GM23248 (cell line): Measurements from ENCODE around the gene HDHD5. TPM values are rescaled to one million over a fixed set of nuclear protein-coding genes. Genes with fewer than 3 reads are reported as not detected.
A peak's percentile ranks its signal among the peaks of the same experiment; 100 is the strongest.

Experiments used
- DNase-seq: peaks from one replicate; pipeline ENCODE4 v3.0.0-alpha.2; 2015
- H2AFZ ChIP-seq: fragments of 200-600 bp; sonication (generic); 2 replicates; pipeline ENCODE4 v1.6.1; 2016; ENCODE audit warnings: antibody characterized with exemption
- H3F3A ChIP-seq: fragments of 200-600 bp; sonication (generic); 2 replicates; pipeline ENCODE4 v1.6.1; 2016; ENCODE audit warnings: mild to moderate bottlenecking, antibody characterized with exemption, mixed run types; ENCODE audit not compliant: insufficient read depth
- H3K27ac ChIP-seq: fragments of 200-600 bp; sonication (generic); 2 replicates; pipeline ENCODE4 v1.5.1; 2016; ENCODE audit warnings: mild to moderate bottlenecking
- H3K27me3 ChIP-seq: fragments of 200-600 bp; sonication (generic); replicated peaks from 2 replicates; pipeline ENCODE4 v1.6.1; 2016; ENCODE audit warnings: mild to moderate bottlenecking; ENCODE audit not compliant: insufficient read depth
- H3K36me3 ChIP-seq: fragments of 200-600 bp; sonication (generic); 2 replicates; pipeline ENCODE4 v1.6.1; 2016; ENCODE audit warnings: low read depth, mild to moderate bottlenecking
- H3K4me1 ChIP-seq: fragments of 200-600 bp; sonication (generic); 2 replicates; pipeline ENCODE4 v1.6.1; 2016; ENCODE audit warnings: mild to moderate bottlenecking; ENCODE audit not compliant: insufficient read depth
- H3K4me2 ChIP-seq: fragments of 200-600 bp; sonication (generic); one replicate; pipeline ENCODE4 v1.6.1; 2016; ENCODE audit warnings: mild to moderate bottlenecking; ENCODE audit not compliant: unreplicated experiment
- H3K4me3 ChIP-seq: fragments of 200-600 bp; sonication (generic); 2 replicates; pipeline ENCODE4 v1.5.1; 2016; ENCODE audit warnings: mild to moderate bottlenecking
- H3K79me2 ChIP-seq: fragments of 200-600 bp; sonication (generic); 2 replicates; pipeline ENCODE4 v1.6.1; 2016; ENCODE audit warnings: mild to moderate bottlenecking; ENCODE audit not compliant: insufficient read depth
- H3K9ac ChIP-seq: fragments of 200-600 bp; sonication (generic); 2 replicates; pipeline ENCODE4 v1.6.1; 2016; ENCODE audit warnings: mild to moderate bottlenecking
- H3K9me2 ChIP-seq: fragments of 200-600 bp; sonication (generic); 2 replicates; pipeline ENCODE4 v1.6.1; 2016; ENCODE audit warnings: mixed run types, mild to moderate bottlenecking, moderate library complexity; ENCODE audit not compliant: insufficient read depth
- H3K9me3 ChIP-seq: fragments of 200-600 bp; sonication (generic); one replicate; pipeline ENCODE4 v1.6.1; 2017; ENCODE audit warnings: low read depth
- H4K20me1 ChIP-seq: fragments of 200-600 bp; sonication (generic); 2 replicates; pipeline ENCODE4 v1.6.0; 2016; ENCODE audit not compliant: insufficient read depth
- EZH2 ChIP-seq: fragments of 200-600 bp; sonication (generic); IDR thresholded peaks from 2 replicates; pipeline ENCODE4 v1.6.1; 2018; ENCODE audit warnings: antibody characterized with exemption, mild to moderate bottlenecking; ENCODE audit not compliant: insufficient read depth, poor library complexity, severe bottlenecking
- EZH2phosphoT487 ChIP-seq: fragments of 200-600 bp; sonication (generic); IDR thresholded peaks from 2 replicates; pipeline ENCODE4 v1.6.1; 2018; ENCODE audit warnings: antibody characterized with exemption, moderate library complexity, mild to moderate bottlenecking, low read depth; ENCODE audit not compliant: insufficient read depth
- WGBS, 2 experiments: methylation state at CpG; one replicate each; pipeline ENCODE4 v1.1.6; 2015 to 2017; ENCODE audit warnings: low lambda C conversion rate in 2 of 2, low coverage in 1 of 2; ENCODE audit errors: missing lambda C conversion rate in 2 of 2; 5-methylcytosine and 5-hydroxymethylcytosine counted together
- in situ Hi-C: fragments of 300-500 bp; cut with MboI; formaldehyde crosslinking; loops from 2 replicates; pipeline ENCODE4 v1.15.0; 2020
- polyA plus RNA-seq: library from polyadenylated mRNA; unstranded; fragments of >200 nt; fragmentation: Nextera tagmentation; extraction: Ambion mirVana; gene quantifications from 2 replicates; pipeline ENCODE4 v1.2.1, GENCODE V29; 2016
- total RNA-seq: library from RNA; depleted of rRNA; stranded (reverse); fragments of >200 nt; shearing (Covaris generic); gene quantifications from 2 replicates; pipeline ENCODE4 v1.2.3, GENCODE V29; 2014; rRNA removed

The HDHD5 gene
- total RNA-seq (53.2 and 53.7 TPM in 2 replicates), polyA plus RNA-seq (54.5 and 55.5 TPM in 2 replicates)

- no peaks in the 10 kb centered on the region for H3K9me2 ChIP-seq
Measured at GRCh38 chr22:17158568-17159503, at the start of gene HDHD5. Gene HDHD5 (minus strand): TSS chr22:17159277. CDS start chr22:17159251, 26 bp downstream.

DNA sequence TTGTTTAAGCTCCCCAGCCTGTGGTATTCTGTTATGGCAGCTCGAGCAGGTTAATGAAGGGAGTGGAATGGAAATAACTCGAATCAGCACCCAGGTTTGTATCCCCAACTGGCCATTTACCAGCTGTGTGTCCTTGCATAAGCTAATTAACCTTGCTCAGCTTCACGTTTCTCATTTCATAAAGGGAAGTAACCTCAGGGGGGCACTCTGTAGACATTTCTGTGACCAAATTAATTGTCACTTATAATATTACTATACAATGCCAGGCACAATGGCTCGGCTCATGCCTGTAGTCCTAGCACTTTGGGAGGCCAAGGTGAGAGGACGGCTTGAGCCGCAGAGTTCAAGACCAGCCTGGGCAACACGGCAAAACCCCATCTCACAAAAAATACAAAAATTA lies 46.4 kb upstream of the HDHD5 start:
- no peaks in the 10 kb centered on the region for H4K20me1 ChIP-seq
- H3K9ac ChIP-seq = no peak overlapping the region
- H3K79me2 ChIP-seq = no peaks in the 10 kb centered on the region
- DNase-seq = no peak
- H3K4me2 ChIP-seq = no peak overlapping the region
- no peaks in the 10 kb centered on the region for H3F3A ChIP-seq
- in situ Hi-C loops = no loop called here
- 45 to 46% methylated on average over 7 of the region's 7 CpGs for WGBS, 2 experiments
- TF ChIP-seq EZH2 (no peak), EZH2phosphoT487 (no peak)
- no peaks in the 10 kb centered on the region for H3K4me1 ChIP-seq
- H3K27ac ChIP-seq = no peak overlapping the region
- H3K4me3 ChIP-seq = no peak overlapping the region
- H3K36me3 ChIP-seq = no peaks in the 10 kb centered on the region
- no peaks in the 10 kb centered on the region for H3K9me2 ChIP-seq
- no peak overlapping the region for H2AFZ ChIP-seq
- peaks cover 4% of the 10 kb centered on the region for H3K27me3 ChIP-seq
- H3K9me3 ChIP-seq = no peaks in the 10 kb centered on the region

More at GRCh38 chr22:17158568-17159503, at the start of gene HDHD5:
- H3K4me2 ChIP-seq = peak within 1 kb of the TSS; percentile 91
- no peaks in the 10 kb centered on the region for H3K27me3 ChIP-seq
- H3K4me1 ChIP-seq = peaks cover 11% of the 10 kb centered on the region
- no peaks in the 10 kb centered on the region for H3F3A ChIP-seq
- H3K27ac ChIP-seq = peak within 1 kb of the TSS; percentile 58
- H3K4me3 ChIP-seq = peak within 1 kb of the TSS; percentile 84
- H3K9me3 ChIP-seq = no peaks in the 10 kb centered on the region
- TF ChIP-seq EZH2 = no peak
- no peak for TF ChIP-seq EZH2phosphoT487
- H2AFZ ChIP-seq = peak within 1 kb of the TSS; percentile 98
- 0 out of 2 replicates have a peak, but pooled peaks cover 8% of the 10 kb centered on the region for H4K20me1 ChIP-seq
- peaks cover 44% of the 10 kb centered on the region for H3K79me2 ChIP-seq
- peak within 1 kb of the TSS; percentile 78 for H3K9ac ChIP-seq
- in situ Hi-C loops = loop anchor here (10.0 kb wide), 1 partner anchor 64 kb away; no protein-coding TSS in a partner anchor
- DNase-seq = peak; percentile 92
- WGBS, 2 experiments = 1% methylated on average over 81 to 85 of the region's 114 CpGs
- H3K36me3 ChIP-seq = no peaks in the 10 kb centered on the region

DNA sequence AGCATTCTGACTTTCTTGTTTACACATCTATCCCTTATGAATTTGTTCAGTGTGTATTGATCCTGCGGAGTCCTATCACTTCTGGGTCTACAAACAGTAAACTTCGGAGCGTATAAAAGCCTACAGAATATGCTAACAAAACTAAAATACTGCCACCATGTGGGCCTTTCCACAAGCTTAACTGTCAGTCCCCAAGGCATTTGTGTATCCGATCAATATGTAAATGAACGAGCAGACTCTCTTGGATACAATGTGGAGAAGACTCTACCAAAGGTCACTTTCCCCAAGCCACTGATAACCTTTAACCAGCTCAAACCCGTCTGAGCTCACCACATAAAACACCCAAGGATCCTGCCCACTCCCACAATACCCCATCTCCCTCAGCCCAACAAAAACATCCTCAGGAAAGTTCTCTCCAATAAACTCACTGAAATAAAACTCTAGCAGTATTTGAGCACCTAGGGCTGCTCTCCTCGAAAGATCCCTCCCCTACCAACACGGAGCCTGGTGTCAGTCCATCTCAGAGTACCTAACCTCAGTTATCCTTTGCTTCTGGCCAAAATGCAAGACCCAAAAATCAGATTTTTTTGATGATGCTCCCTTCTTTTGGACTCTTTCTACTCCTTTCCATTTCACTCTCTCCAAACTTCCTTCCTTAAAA lies 42.3 kb upstream of the HDHD5 start:
- WGBS, 2 experiments = 34 to 36% methylated on average over 8 of the region's 8 CpGs
- peak; percentile 29 for DNase-seq
- H2AFZ ChIP-seq = no peak overlapping the region

GRCh38 chr22:17199003-17199731 lies 40.1 kb upstream of the HDHD5 start:
- no peaks in the 10 kb centered on the region for H3K4me1 ChIP-seq
- peak overlapping the region; percentile 59 for H3K9ac ChIP-seq
- no peaks in the 10 kb centered on the region for H3K36me3 ChIP-seq
- TF ChIP-seq EZH2phosphoT487 (no peak), EZH2 (no peak)
- H2AFZ ChIP-seq = peak overlapping the region; percentile 89
- no peaks in the 10 kb centered on the region for H3K9me3 ChIP-seq
- WGBS, 2 experiments = 9 to 10% methylated on average over 17 to 20 of the region's 20 CpGs
- no peaks in the 10 kb centered on the region for H4K20me1 ChIP-seq
- H3F3A ChIP-seq = no peaks in the 10 kb centered on the region
- peak overlapping the region; percentile 65 for H3K4me3 ChIP-seq
- in situ Hi-C loops = no loop called here
- H3K4me2 ChIP-seq = peak overlapping the region; percentile 55
- peaks cover 4% of the 10 kb centered on the region for H3K27me3 ChIP-seq
- H3K9me2 ChIP-seq = no peaks in the 10 kb centered on the region
- DNase-seq = peak; percentile 77
- H3K79me2 ChIP-seq = no peaks in the 10 kb centered on the region
- H3K27ac ChIP-seq = 0 out of 2 replicates have a peak overlapping the region, but pooled peaks have one; percentile 9

More for the DNA sequence above, 42.3 kb upstream of the HDHD5 start:
- Histone ChIP-seq H3K79me2 (no peaks in the 10 kb centered on the region), H3K27me3 (peaks cover 4% of the 10 kb centered on the region), H3K4me1 (no peaks in the 10 kb centered on the region), H3K9me3 (no peaks in the 10 kb centered on the region), H3F3A (no peaks in the 10 kb centered on the region), H3K27ac (no peak overlapping the region), H3K4me3 (no peak overlapping the region), H4K20me1 (no peaks in the 10 kb centered on the region), H3K9ac (no peak overlapping the region), H3K9me2 (no peaks in the 10 kb centered on the region), H3K4me2 (no peak overlapping the region), H3K36me3 (no peaks in the 10 kb centered on the region)
- in situ Hi-C loops = no loop called here
- TF ChIP-seq EZH2phosphoT487 (no peak), EZH2 (no peak)
